Body of pancreas (tissue), 4 donors: ENCODE data around the gene ST6GALNAC1. TPM values are rescaled to one million over a fixed set of nuclear protein-coding genes. Genes with fewer than 3 reads are reported as not detected.
"Not testable (repeated sequence)": the region's sequence is repeated elsewhere in the genome, so short reads cannot be mapped to it uniquely, and the experiment has no call there.

ENCODE experiments used
- ATAC-seq: fragments of 150-250 bp; one replicate; pipeline ENCODE4 v1.9.1; 2016
- DNase-seq, 4 donors: peaks; one replicate each; pipeline ENCODE4 v3.0.0-alpha.2; 2019
- H3K27ac ChIP-seq, 4 donors: fragments of 200-600 bp; sonication (generic); 1 replicate in 3 of 4; 2 replicates in 1 of 4; pipeline versions ENCODE4 v1.5.1 to v1.6.1; 2016 to 2019; ENCODE audit warnings: mild to moderate bottlenecking in 1 of 4, mixed read lengths in 1 of 4, moderate library complexity in 1 of 4
- H3K27me3 ChIP-seq, 2 donors: fragments of 200-600 bp; sonication (generic); one replicate each; pipeline ENCODE4 v1.6.0; 2016; ENCODE audit warnings: mild to moderate bottlenecking in 1 of 2
- H3K36me3 ChIP-seq, 2 donors: fragments of 200-600 bp; sonication (generic); replicated peaks in 1 of 2; 2 replicates each; pipeline ENCODE4 v1.5.1; 2016; ENCODE audit warnings: low read depth in 2 of 2; ENCODE audit not compliant: insufficient read depth in 1 of 2
- H3K4me1 ChIP-seq: fragments of 200-600 bp; sonication (generic); one replicate; pipeline ENCODE4 v1.6.0; 2016
- H3K4me3 ChIP-seq, 2 donors: fragments of 200-600 bp; sonication (generic); 1 replicate in 1 of 2; 2 replicates in 1 of 2; pipeline ENCODE4 v1.5.1; 2016 to 2019
- H3K9me3 ChIP-seq, 3 donors: fragments of 200-600 bp; sonication (generic); 1 replicate in 2 of 3; 2 replicates in 1 of 3; pipeline ENCODE4 v1.5.1; 2016
- CTCF ChIP-seq, 7 experiments: fragments of 450-650 bp in 4 of 7; fragments of 200-600 bp in 3 of 7; sonication (generic) in 3 of 7; IDR thresholded peaks; one replicate each; pipeline ENCODE4 v1.5.1; 2016 to 2019; ENCODE audit warnings: antibody characterized with exemption in 7 of 7
- POLR2A ChIP-seq, 3 donors: fragments of 450-650 bp; IDR thresholded peaks; one replicate each; pipeline ENCODE4 v1.6.1; 2016; ENCODE audit warnings: antibody characterized with exemption in 3 of 3, mild to moderate bottlenecking in 2 of 3
- WGBS, 2 donors: methylation state at CpG; one replicate each; pipeline ENCODE4 v1.1.5; 2017; 5-methylcytosine and 5-hydroxymethylcytosine counted together
- intact Hi-C: fragments of 100-400 bp; cut with DNase I; formaldehyde crosslinking; loops from one replicate; pipeline ENCODE4 v1.15.1; 2023
- total RNA-seq, 2 donors: library from RNA; depleted of rRNA; stranded (reverse); fragments of >200 nt; gene quantifications; one replicate each; pipeline ENCODE4 v1.1.0, GENCODE V29; 2016

Gene ST6GALNAC1
- total RNA-seq, 2 donors from 2014 or later = 9.3 to 13.5 TPM

- intact Hi-C loops = no loop called here
- ATAC-seq = peak; percentile 93
- WGBS, 2 donors = 25% methylated on average over 18 of the region's 18 CpGs
- Histone ChIP-seq H3K27me3 (no peaks in the 10 kb centered on the region), H3K4me1 (peaks cover 3% of the 10 kb centered on the region), H3K4me3 (no peak overlapping the region), H3K36me3 (no peaks in the 10 kb centered on the region), H3K9me3 (no peaks in the 10 kb centered on the region), H3K27ac (peak overlapping the region in 1 of 4 donors; percentile 34)
- DNase-seq = peak; percentile 72 to 82 (median 76)
- TF ChIP-seq POLR2A (IDR thresholded peaks at IDR 0.05) = no peak
- TF ChIP-seq CTCF (IDR thresholded peaks at IDR 0.05) = peak; percentile 78 to 95 (median 88)
Measured at GRCh38 chr17:76623271-76624146, 20.0 kb downstream of the ST6GALNAC1 start.

GRCh38 chr17:76617838-76618237 lies 25.7 kb downstream of the ST6GALNAC1 start:
- Histone ChIP-seq H3K27me3 (no peaks in the 10 kb centered on the region), H3K4me3 (no peak overlapping the region), H3K4me1 (no peaks in the 10 kb centered on the region), H3K36me3 (no peaks in the 10 kb centered on the region), H3K9me3 (no peaks in the 10 kb centered on the region), H3K27ac (no peak overlapping the region)
- TF ChIP-seq CTCF (IDR thresholded peaks at IDR 0.05) (no peak), POLR2A (IDR thresholded peaks at IDR 0.05) (no peak)
- no peak for DNase-seq
- no peak for ATAC-seq
- intact Hi-C loops = no loop called here
- 75 to 81% methylated on average over 2 of the region's 2 CpGs for WGBS, 2 donors

GRCh38 chr17:76614912-76615617 lies 28.5 kb downstream of the ST6GALNAC1 start:
- H3K4me3 ChIP-seq = no peak overlapping the region
- no peaks in the 10 kb centered on the region for H3K4me1 ChIP-seq
- TF ChIP-seq POLR2A (IDR thresholded peaks at IDR 0.05) (no peak), CTCF (IDR thresholded peaks at IDR 0.05) (no peak)
- no peaks in the 10 kb centered on the region for H3K36me3 ChIP-seq
- DNase-seq = no peak
- no peak for ATAC-seq
- WGBS, 2 donors = 91 to 93% methylated on average over 20 of the region's 28 CpGs
- H3K9me3 ChIP-seq = no peaks in the 10 kb centered on the region
- intact Hi-C loops = no loop called here
- no peak overlapping the region for H3K27ac ChIP-seq
- H3K27me3 ChIP-seq = no peaks in the 10 kb centered on the region

- H3K27me3 ChIP-seq, ATAC-seq, H3K27ac ChIP-seq, intact Hi-C loops, DNase-seq, H3K36me3 ChIP-seq, H3K4me1 ChIP-seq, H3K4me3 ChIP-seq, H3K9me3 ChIP-seq: not testable (repeated sequence)
- 76 to 81% methylated on average over 13 of the region's 13 CpGs for WGBS, 2 donors
Measured at GRCh38 chr17:76614064-76614759, 29.3 kb downstream of the ST6GALNAC1 start.
